ENCODE data around the gene SLC38A5. TPM values are rescaled to one million over a fixed set of nuclear protein-coding genes. Genes with fewer than 3 reads are reported as not detected.

The SLC38A5 gene
- total and polyA plus RNA-seq, 2 experiments from 2014 or later, result not detected

GRCh38 chrX:48465336-48465933 lies 4.6 kb downstream of the SLC38A5 start:
- no peak overlapping the region for H3K27ac ChIP-seq
- no peak overlapping the region for H3K4me3 ChIP-seq
- DNase-seq (ENCODE audit: low read depth in 1 of 2, low spot score in 1 of 2), result peak in 1 of 2 donors; percentile 73

GRCh38 chrX:48461830-48462229 lies 8.2 kb downstream of the SLC38A5 start:
- no peak for DNase-seq (ENCODE audit: low read depth in 1 of 2, low spot score in 1 of 2)
- Histone ChIP-seq H3K9me3 (ENCODE audit: low read depth) (no peaks in the 10 kb centered on the region), H3K27me3 (no peaks in the 10 kb centered on the region), H3K36me3 (no peaks in the 10 kb centered on the region), H3K4me1 (ENCODE audit: low read depth) (no peaks in the 10 kb centered on the region), H3K4me3 (no peak overlapping the region), H3K27ac (no peak overlapping the region)
- TF ChIP-seq CTCF (IDR thresholded peaks at IDR 0.05; ENCODE audit: low read depth, low read length), result no peak

More at GRCh38 chrX:48465336-48465933, 4.6 kb downstream of the SLC38A5 start:
- no peak for TF ChIP-seq CTCF (IDR thresholded peaks at IDR 0.05; ENCODE audit: low read depth, low read length)
- Histone ChIP-seq H3K9me3 (ENCODE audit: low read depth) (no peaks in the 10 kb centered on the region), H3K4me1 (ENCODE audit: low read depth) (no peaks in the 10 kb centered on the region), H3K27me3 (peaks cover 28% of the 10 kb centered on the region), H3K36me3 (no peaks in the 10 kb centered on the region)

GRCh38 chrX:48460606-48461005 lies 9.5 kb downstream of the SLC38A5 start:
- no peaks in the 10 kb centered on the region for H3K27me3 ChIP-seq
- H3K4me1 ChIP-seq (ENCODE audit: low read depth), result no peaks in the 10 kb centered on the region
- no peak for DNase-seq (ENCODE audit: low read depth in 1 of 2, low spot score in 1 of 2)
- no peaks in the 10 kb centered on the region for H3K36me3 ChIP-seq
- no peak overlapping the region for H3K27ac ChIP-seq
- TF ChIP-seq CTCF (IDR thresholded peaks at IDR 0.05; ENCODE audit: low read depth, low read length), result no peak
- no peak overlapping the region for H3K4me3 ChIP-seq
- H3K9me3 ChIP-seq (ENCODE audit: low read depth), result no peaks in the 10 kb centered on the region

- no peak for DNase-seq (ENCODE audit: low read depth in 1 of 2, low spot score in 1 of 2)
- H3K4me3 ChIP-seq, result no peak overlapping the region
- TF ChIP-seq CTCF (IDR thresholded peaks at IDR 0.05; ENCODE audit: low read depth, low read length), result no peak
- H3K27ac ChIP-seq, result no peak overlapping the region
- no peaks in the 10 kb centered on the region for H3K4me1 ChIP-seq (ENCODE audit: low read depth)
- no peaks in the 10 kb centered on the region for H3K36me3 ChIP-seq
- H3K9me3 ChIP-seq (ENCODE audit: low read depth), result no peaks in the 10 kb centered on the region
- no peaks in the 10 kb centered on the region for H3K27me3 ChIP-seq
Observed at GRCh38 chrX:48460031-48460430, 10.0 kb downstream of the SLC38A5 start.

GRCh38 chrX:48459483-48459882 lies 10.6 kb downstream of the SLC38A5 start:
- no peaks in the 10 kb centered on the region for H3K4me1 ChIP-seq (ENCODE audit: low read depth)
- no peak overlapping the region for H3K4me3 ChIP-seq
- DNase-seq (ENCODE audit: low read depth in 1 of 2, low spot score in 1 of 2), result no peak

More at GRCh38 chrX:48459483-48459882, 10.6 kb downstream of the SLC38A5 start:
- TF ChIP-seq CTCF (IDR thresholded peaks at IDR 0.05; ENCODE audit: low read depth, low read length), result no peak
- Histone ChIP-seq H3K27ac (no peak overlapping the region), H3K9me3 (ENCODE audit: low read depth) (no peaks in the 10 kb centered on the region), H3K36me3 (no peaks in the 10 kb centered on the region), H3K27me3 (no peaks in the 10 kb centered on the region)

All from cardiac muscle cell (in vitro differentiated cells and primary cell).